Measurements from ENCODE around the gene CARS1. TPM values are rescaled to one million over a fixed set of nuclear protein-coding genes. Genes with fewer than 3 reads are reported as not detected.

CARS1 gene
- total and polyA plus RNA-seq, 9 of the 15 experiments (the other 6 are each of a cell fraction or from before 2014, with no cell fraction given) = 14.4 to 106 (median 73.6) TPM

DNA sequence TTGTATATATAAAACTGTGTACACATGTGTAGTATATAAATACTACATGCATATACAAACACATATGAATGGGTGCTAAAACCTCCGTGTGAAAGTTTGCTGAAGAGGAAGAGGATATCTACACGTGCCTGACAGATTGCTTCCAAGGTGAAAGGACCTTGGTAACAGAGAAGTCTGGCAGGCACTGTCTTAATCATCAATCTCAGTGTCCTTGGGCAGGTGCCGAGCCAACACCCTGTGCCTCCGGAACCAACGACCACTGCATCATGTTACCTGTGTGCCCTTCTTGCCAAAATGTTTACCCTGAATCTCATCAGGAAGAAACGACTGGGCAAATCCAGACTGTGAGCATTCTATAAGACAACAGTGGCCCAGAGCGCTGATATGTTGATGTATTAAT, 80.1 kb downstream of the CARS1 start (continued):
- no peak for TF ChIP-seq ZNF561 (CRISPR knock-in tag; conservative IDR thresholded peaks at IDR 0.05)
- TF ChIP-seq ATF7 (IDR thresholded peaks at IDR 0.05) = no peak
- no peak for TF ChIP-seq ESRRB (CRISPR knock-in tag; IDR thresholded peaks at IDR 0.05; ENCODE audit: borderline replicate concordance)

DNA sequence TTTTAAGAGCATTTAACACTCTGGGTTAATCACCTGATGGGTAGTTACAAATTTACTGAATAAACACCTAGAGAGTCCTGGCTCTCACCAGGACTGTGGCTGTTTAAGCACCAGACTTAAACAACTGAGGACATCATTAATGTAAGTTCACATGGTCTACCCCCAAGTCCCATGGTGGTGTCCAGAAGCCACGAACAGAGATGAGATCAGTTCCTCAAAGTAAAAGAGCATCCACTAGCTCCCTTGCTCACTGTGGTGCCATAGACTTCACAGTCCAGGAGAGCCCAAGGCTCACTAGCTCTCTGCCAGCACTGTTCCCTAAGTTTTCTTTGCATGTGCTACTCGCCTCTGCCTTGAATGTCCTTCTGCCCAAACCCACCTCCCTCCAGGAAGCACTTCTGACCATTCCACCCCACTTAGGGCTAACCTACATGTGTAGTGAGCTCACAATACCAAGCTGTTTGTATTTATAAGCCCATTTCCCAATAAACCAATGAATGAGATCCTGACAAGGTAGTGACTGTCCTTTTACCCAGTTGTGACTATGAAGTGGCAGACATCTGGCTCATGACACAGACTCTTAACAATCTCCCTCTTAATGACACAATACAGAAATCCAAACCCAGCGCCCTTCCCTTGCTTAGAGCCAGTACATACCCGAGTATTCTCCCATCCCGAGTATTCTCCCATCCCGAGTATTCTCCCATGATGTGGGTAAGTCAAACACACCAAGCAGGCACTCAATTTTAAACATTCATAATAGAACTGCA, 80.7 kb downstream of the CARS1 start:
- Histone ChIP-seq H3K9me1 (ENCODE audit: control insufficient read depth, insufficient read depth, low read length) (no peaks in the 10 kb centered on the region), H4K20me1 (replicated peaks; ENCODE audit: control insufficient read depth, insufficient read depth, low read length) (peaks cover 14% of the 10 kb centered on the region), H2AFZ (ENCODE audit: low read depth, low read length) (no peak overlapping the region), H3K4me1 (replicated peaks in 1 of 2; ENCODE audit: control insufficient read depth in 2 of 2, insufficient read depth in 2 of 2, low read length in 2 of 2) (no peaks in the 10 kb centered on the region; a peak in 1 of 5 replicates), H3K9me3 (replicated peaks; ENCODE audit: control insufficient read depth, insufficient read depth, low read depth, low read length) (no peaks in the 10 kb centered on the region), H3K4me2 (ENCODE audit: insufficient read depth, low read length) (no peak overlapping the region), H3K9ac (ENCODE audit: insufficient read depth in 1 of 2, low read depth in 2 of 2, low read length in 2 of 2) (peak overlapping the region in 1 of 2 experiments; percentile 51; a peak in 1 of 4 replicates), H3K27me3 (ENCODE audit: control insufficient read depth in 2 of 2, insufficient read depth in 2 of 2, low read length in 2 of 2) (no peaks in the 10 kb centered on the region), H3K36me3 (ENCODE audit: control insufficient read depth, insufficient read depth, low read length) (peaks cover 93% of the 10 kb centered on the region), H3K79me2 (ENCODE audit: control insufficient read depth, insufficient read depth, low read length) (peaks cover 86% of the 10 kb centered on the region), H3K27ac (ENCODE audit: extremely low read depth, low read depth, low read length) (no peak overlapping the region), H3K4me3 (no peak overlapping the region)
- BruUV-seq (replicated peaks) = no TSS peak
- intact Hi-C loops (cut with micrococcal nuclease) (no loop called here), in situ Hi-C loops (cut with MboI) (no loop called here)
- DNase-seq (ENCODE audit: extremely low read depth in 1 of 4, low spot score in 3 of 4) (no peak), FAIRE-seq (no peak), ATAC-seq (no peak; the same call in 1 of the 3 replicates)
- TF ChIP-seq PHF20 (IDR thresholded peaks at IDR 0.05; ENCODE audit: partially characterized antibody) (no peak), HDAC8 (tag; IDR thresholded peaks at IDR 0.05) (no peak), CCAR2 (IDR thresholded peaks at IDR 0.05; ENCODE audit: low read depth, low read length) (no peak), POLR2A (conservative IDR thresholded peaks at IDR 0.05) (0 out of 2 replicates have a peak, but pooled peaks have one; percentile 6)
- POLR2A ChIA-PET = interaction anchor here (0.6 to 2.0 kb wide), 5 partner anchors 12 to 70 kb away, joined by 3 to 10 read pairs (median 5); partner anchors contain the start of gene NAP1L4
- CTCF ChIA-PET (ENCODE audit: low intra/inter-chr PET ratio) = interaction anchor here (2.2 kb wide), 1 partner anchor 115 kb away, joined by 12 read pairs; no protein-coding TSS in a partner anchor
- 90% methylated on average over 6 of the region's 6 CpGs for WGBS (ENCODE audit: insufficient coverage, low coverage, missing lambda C conversion rate)
